HEK293T (cell line): ENCODE data around the gene TRPT1.

Experiments
- BHLHE40 ChIP-seq: fragments of 450-650 bp; IDR thresholded peaks from 2 replicates; pipeline ENCODE4 v1.6.1; 2016; ENCODE audit warnings: mild to moderate bottlenecking, moderate library complexity, borderline replicate concordance
- ELF4 ChIP-seq: fragments of 450-650 bp; IDR thresholded peaks from 2 replicates; pipeline ENCODE4 v1.6.1; 2017; ENCODE audit warnings: antibody characterized with exemption
- FOXK2 ChIP-seq: fragments of 450-650 bp; IDR thresholded peaks from 2 replicates; pipeline ENCODE4 v1.6.1; 2016; ENCODE audit warnings: mild to moderate bottlenecking
- FOXM1 ChIP-seq: fragments of 450-650 bp; IDR thresholded peaks from 2 replicates; pipeline ENCODE4 v1.6.1; 2017; ENCODE audit warnings: mild to moderate bottlenecking, borderline replicate concordance
- SP1 ChIP-seq: fragments of 450-650 bp; IDR thresholded peaks from 2 replicates; pipeline ENCODE4 v1.6.1; 2017
- TARDBP ChIP-seq: fragments of 450-650 bp; IDR thresholded peaks from 2 replicates; pipeline ENCODE4 v1.6.1; 2016
- TF ChIP-seq, protein P1 (sequence below): fragments of 450-650 bp; IDR thresholded peaks from 2 replicates; pipeline ENCODE4 v1.6.1; 2016

DNA sequence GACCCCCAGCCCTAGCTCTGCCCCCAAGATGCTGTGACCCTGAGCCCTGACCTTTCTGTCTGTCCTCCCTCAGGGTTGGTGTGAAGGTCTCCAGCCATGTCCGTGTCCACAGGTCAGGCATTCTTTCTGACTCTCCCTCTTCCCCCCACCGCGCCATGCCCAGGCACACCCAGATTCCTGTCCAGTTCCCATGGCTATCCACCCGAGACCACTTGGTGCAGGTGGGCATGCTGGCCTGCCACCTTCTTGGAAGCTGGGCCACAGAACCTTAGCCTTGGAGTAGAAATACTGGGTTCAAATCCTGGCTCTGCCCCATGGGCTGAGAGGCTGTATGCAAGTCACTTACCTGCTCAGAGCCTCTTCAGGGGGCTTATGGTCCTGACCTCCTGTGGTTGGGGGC lies 23.1 kb upstream of the TRPT1 start:
- TF ChIP-seq, protein P1, sequence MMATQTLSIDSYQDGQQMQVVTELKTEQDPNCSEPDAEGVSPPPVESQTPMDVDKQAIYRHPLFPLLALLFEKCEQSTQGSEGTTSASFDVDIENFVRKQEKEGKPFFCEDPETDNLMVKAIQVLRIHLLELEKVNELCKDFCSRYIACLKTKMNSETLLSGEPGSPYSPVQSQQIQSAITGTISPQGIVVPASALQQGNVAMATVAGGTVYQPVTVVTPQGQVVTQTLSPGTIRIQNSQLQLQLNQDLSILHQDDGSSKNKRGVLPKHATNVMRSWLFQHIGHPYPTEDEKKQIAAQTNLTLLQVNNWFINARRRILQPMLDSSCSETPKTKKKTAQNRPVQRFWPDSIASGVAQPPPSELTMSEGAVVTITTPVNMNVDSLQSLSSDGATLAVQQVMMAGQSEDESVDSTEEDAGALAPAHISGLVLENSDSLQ = no peak
- no peak for TF ChIP-seq TARDBP
- TF ChIP-seq FOXK2 = no peak
- no peak for TF ChIP-seq ELF4
- no peak for TF ChIP-seq FOXM1
- no peak for TF ChIP-seq BHLHE40
- no peak for TF ChIP-seq SP1
